Measurements from ENCODE around the gene PNKD. TPM values are rescaled to one million over a fixed set of nuclear protein-coding genes. Genes with fewer than 3 reads are reported as not detected.

Gene PNKD
- total and polyA plus RNA-seq, 10 of the 15 experiments (the other 5 are each of a cell fraction or from before 2014, with no cell fraction given) = 27.2 to 106 (median 61.3) TPM

DNA sequence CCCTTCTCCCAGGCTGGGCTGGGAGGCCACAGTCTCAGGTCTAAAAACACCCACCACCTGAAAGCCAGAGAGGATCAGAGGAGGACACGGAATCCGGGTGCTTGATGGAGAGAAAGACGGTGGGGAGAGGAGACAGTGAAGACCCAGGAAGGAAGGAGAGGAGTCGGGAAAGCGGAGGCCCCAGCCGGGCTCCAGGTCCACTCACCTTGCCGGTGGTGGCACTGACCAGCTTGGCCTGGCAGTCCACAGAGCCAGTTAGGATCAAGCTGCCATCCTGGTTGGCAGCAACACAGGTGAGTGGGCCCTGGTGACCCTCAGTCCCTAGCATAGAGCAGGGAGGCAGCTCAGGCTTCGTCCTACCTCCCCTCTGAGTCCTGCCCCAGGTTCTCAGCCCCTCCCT lies 4.7 kb upstream of the PNKD start:
- Histone ChIP-seq H3K27ac (ENCODE audit: control insufficient read depth, insufficient read depth) (no peak overlapping the region), H3K4me3 (no peak overlapping the region), H3K4me2 (ENCODE audit: control insufficient read depth, insufficient read depth) (no peak overlapping the region), H3K27me3 (replicated peaks in 1 of 2; ENCODE audit: control insufficient read depth in 2 of 2, insufficient read depth in 2 of 2, low read length in 1 of 2) (no peaks in the 10 kb centered on the region), H3K9me3 (replicated peaks; ENCODE audit: control insufficient read depth, insufficient read depth, low read length) (no peaks in the 10 kb centered on the region), H3K79me2 (ENCODE audit: control insufficient read depth, insufficient read depth, low read length) (peaks cover 10% of the 10 kb centered on the region), H4K20me1 (ENCODE audit: control insufficient read depth, insufficient read depth) (no peaks in the 10 kb centered on the region), H3K4me1 (ENCODE audit: control insufficient read depth, insufficient read depth, low read length) (peaks cover 17% of the 10 kb centered on the region), H3K36me3 (ENCODE audit: control insufficient read depth in 2 of 2, insufficient read depth in 2 of 2, low read length in 1 of 2) (peaks cover 10 to 18% of the 10 kb centered on the region in 2 experiments; a peak in 3 of 4 replicates), H3K9ac (ENCODE audit: control insufficient read depth, insufficient read depth, low read length) (no peak overlapping the region), H2AFZ (ENCODE audit: control insufficient read depth, low read depth, low read length) (no peak overlapping the region)
- ATAC-seq (no peak), DNase-seq (ENCODE audit: low read depth, low spot score) (no peak), FAIRE-seq (no peak)
- ChIA-PET SMC1A (ENCODE audit: uncharacterized antibody, unreplicated experiment) (no interaction called here), POLR2A (no interaction called here), CTCF (no interaction called here), RAD21 (ENCODE audit: unreplicated experiment) (no interaction called here)
- WGBS (ENCODE audit: insufficient coverage, insufficient replicate concordance, low lambda C conversion rate, missing lambda C conversion rate) = 92% methylated on average over 8 of the region's 8 CpGs
- TF ChIP-seq GATAD2B (conservative IDR thresholded peaks at IDR 0.05; ENCODE audit: low read depth) (no peak), HDAC6 (IDR thresholded peaks at IDR 0.05; ENCODE audit: unreplicated experiment) (no peak)
- TF ChIP-seq, protein P1, sequence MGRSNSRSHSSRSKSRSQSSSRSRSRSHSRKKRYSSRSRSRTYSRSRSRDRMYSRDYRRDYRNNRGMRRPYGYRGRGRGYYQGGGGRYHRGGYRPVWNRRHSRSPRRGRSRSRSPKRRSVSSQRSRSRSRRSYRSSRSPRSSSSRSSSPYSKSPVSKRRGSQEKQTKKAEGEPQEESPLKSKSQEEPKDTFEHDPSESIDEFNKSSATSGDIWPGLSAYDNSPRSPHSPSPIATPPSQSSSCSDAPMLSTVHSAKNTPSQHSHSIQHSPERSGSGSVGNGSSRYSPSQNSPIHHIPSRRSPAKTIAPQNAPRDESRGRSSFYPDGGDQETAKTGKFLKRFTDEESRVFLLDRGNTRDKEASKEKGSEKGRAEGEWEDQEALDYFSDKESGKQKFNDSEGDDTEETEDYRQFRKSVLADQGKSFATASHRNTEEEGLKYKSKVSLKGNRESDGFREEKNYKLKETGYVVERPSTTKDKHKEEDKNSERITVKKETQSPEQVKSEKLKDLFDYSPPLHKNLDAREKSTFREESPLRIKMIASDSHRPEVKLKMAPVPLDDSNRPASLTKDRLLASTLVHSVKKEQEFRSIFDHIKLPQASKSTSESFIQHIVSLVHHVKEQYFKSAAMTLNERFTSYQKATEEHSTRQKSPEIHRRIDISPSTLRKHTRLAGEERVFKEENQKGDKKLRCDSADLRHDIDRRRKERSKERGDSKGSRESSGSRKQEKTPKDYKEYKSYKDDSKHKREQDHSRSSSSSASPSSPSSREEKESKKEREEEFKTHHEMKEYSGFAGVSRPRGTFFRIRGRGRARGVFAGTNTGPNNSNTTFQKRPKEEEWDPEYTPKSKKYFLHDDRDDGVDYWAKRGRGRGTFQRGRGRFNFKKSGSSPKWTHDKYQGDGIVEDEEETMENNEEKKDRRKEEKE (IDR thresholded peaks at IDR 0.05) = no peak
- in situ Hi-C loops (cut with MboI) (no loop called here), intact Hi-C loops (cut with micrococcal nuclease; ENCODE audit: unreplicated experiment) (no loop called here)
- no TSS peak for BruUV-seq (replicated peaks)

DNA sequence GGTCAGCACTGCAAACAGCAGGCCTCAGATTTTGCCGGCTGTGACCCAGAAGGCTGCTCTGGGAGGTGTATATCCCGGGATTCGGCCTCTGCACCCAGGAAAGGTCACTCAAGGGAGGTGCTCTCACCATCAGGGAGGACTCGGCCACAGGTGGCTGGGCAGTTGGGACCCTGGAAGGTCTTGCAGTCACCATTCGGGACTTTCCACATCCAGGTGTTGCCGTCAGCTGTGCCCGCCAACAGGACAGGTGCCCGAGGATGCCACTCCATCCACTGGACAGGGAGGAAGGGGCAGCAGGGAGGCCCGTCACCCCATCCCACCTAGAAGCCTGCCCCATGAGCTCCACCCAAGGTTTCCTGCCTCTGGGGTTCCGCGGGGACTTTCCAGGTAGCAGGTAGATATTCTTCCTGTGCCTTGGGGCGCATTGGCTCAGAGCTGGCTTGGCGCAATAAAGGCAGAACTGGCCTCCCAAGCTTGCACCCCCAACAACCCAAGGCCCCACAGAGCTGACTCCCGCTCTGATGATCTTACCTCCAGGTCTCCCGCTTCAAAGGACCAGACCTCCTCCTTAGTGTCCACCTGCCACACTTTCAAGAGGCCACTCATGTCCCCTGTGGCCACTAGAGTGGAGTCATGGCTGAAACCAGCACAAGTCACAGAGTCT lies 3.9 kb upstream of the PNKD start:
- no peak overlapping the region for H2AFZ ChIP-seq (ENCODE audit: control insufficient read depth, low read depth, low read length)
- no peak for TF ChIP-seq ZNF24 (IDR thresholded peaks at IDR 0.05)
- H3K4me3 ChIP-seq = no peak overlapping the region
- in situ Hi-C loops (cut with MboI) = no loop called here
- peaks cover 17% of the 10 kb centered on the region for H3K79me2 ChIP-seq (ENCODE audit: control insufficient read depth, insufficient read depth, low read length)
- H3K4me2 ChIP-seq (ENCODE audit: control insufficient read depth, insufficient read depth) = no peak overlapping the region
- BruUV-seq (replicated peaks) = no TSS peak
- CTCF ChIA-PET = no interaction called here
- peaks cover 10 to 18% of the 10 kb centered on the region in 2 experiments; a peak in 3 of 4 replicates for H3K36me3 ChIP-seq (ENCODE audit: control insufficient read depth in 2 of 2, insufficient read depth in 2 of 2, low read length in 1 of 2)
- WGBS (ENCODE audit: insufficient coverage, insufficient replicate concordance, low lambda C conversion rate, missing lambda C conversion rate) = 92% methylated on average over 15 of the region's 15 CpGs
- no peaks in the 10 kb centered on the region for H4K20me1 ChIP-seq (ENCODE audit: control insufficient read depth, insufficient read depth)
- H3K9ac ChIP-seq (ENCODE audit: control insufficient read depth, insufficient read depth, low read length) = no peak overlapping the region
- RAD21 ChIA-PET (ENCODE audit: unreplicated experiment) = interaction anchor here (0.5 kb wide), 1 partner anchor 322 kb away, joined by 3 read pairs; no protein-coding TSS in a partner anchor
- ATAC-seq (no peak), FAIRE-seq (no peak), DNase-seq (ENCODE audit: low read depth, low spot score) (no peak)
- H3K9me3 ChIP-seq (replicated peaks; ENCODE audit: control insufficient read depth, insufficient read depth, low read length) = no peaks in the 10 kb centered on the region
- H3K27me3 ChIP-seq (replicated peaks in 1 of 2; ENCODE audit: control insufficient read depth in 2 of 2, insufficient read depth in 2 of 2, low read length in 1 of 2) = no peaks in the 10 kb centered on the region
- H3K27ac ChIP-seq (ENCODE audit: control insufficient read depth, insufficient read depth) = no peak overlapping the region
- SMC1A ChIA-PET (ENCODE audit: uncharacterized antibody, unreplicated experiment) = no interaction called here
- POLR2A ChIA-PET = no interaction called here
- intact Hi-C loops (cut with micrococcal nuclease; ENCODE audit: unreplicated experiment) = no loop called here
- peaks cover 17% of the 10 kb centered on the region for H3K4me1 ChIP-seq (ENCODE audit: control insufficient read depth, insufficient read depth, low read length)
